Karpas-422 (cell line): ENCODE results near the gene UBR1. TPM values are rescaled to one million over a fixed set of nuclear protein-coding genes. Genes with fewer than 3 reads are reported as not detected.

ENCODE experiments used
- DNase-seq: peaks from one replicate; pipeline ENCODE4 v3.0.0-alpha.2; 2015
- H2AFZ ChIP-seq: fragments of 200-600 bp; sonication (generic); 2 replicates; pipeline ENCODE4 v1.6.1; 2014; ENCODE audit warnings: antibody characterized with exemption, low read length, mixed read lengths
- H3K27ac ChIP-seq: fragments of 200-600 bp; sonication (generic); 2 replicates; pipeline ENCODE4 v1.5.1; 2014; ENCODE audit warnings: mild to moderate bottlenecking, low read length, moderate library complexity
- H3K27me3 ChIP-seq: fragments of 200-600 bp; sonication (generic); 2 replicates; pipeline ENCODE4 v1.6.1; 2014; ENCODE audit warnings: low read length, mixed read lengths
- H3K36me3 ChIP-seq: fragments of 200-600 bp; sonication (generic); 2 replicates; pipeline ENCODE4 v1.6.1; 2014; ENCODE audit warnings: low read length, mixed read lengths; ENCODE audit not compliant: insufficient read depth
- H3K4me1 ChIP-seq: fragments of 200-600 bp; sonication (generic); 2 replicates; pipeline ENCODE4 v1.6.1; 2014; ENCODE audit warnings: mild to moderate bottlenecking, low read length, mixed read lengths
- H3K4me2 ChIP-seq: fragments of 200-600 bp; sonication (generic); 2 replicates; pipeline ENCODE4 v1.6.1; 2014; ENCODE audit warnings: low read length, low read depth, mild to moderate bottlenecking; ENCODE audit not compliant: poor library complexity, severe bottlenecking
- H3K4me3 ChIP-seq: fragments of 200-600 bp; sonication (generic); 2 replicates; pipeline ENCODE4 v1.5.1; 2014; ENCODE audit warnings: mild to moderate bottlenecking, antibody characterized with exemption, low read length, mixed read lengths
- H3K79me2 ChIP-seq: fragments of 200-600 bp; sonication (generic); 2 replicates; pipeline ENCODE4 v1.6.1; 2014; ENCODE audit warnings: mild to moderate bottlenecking, low read length, mixed read lengths
- H3K9ac ChIP-seq: fragments of 200-600 bp; sonication (generic); 2 replicates; pipeline ENCODE4 v1.6.0; 2014; ENCODE audit warnings: low read length
- H3K9me2 ChIP-seq: fragments of 200-600 bp; sonication (generic), shearing (Covaris generic); replicated peaks from 2 replicates; pipeline ENCODE4 v1.6.0; 2014; ENCODE audit warnings: mild to moderate bottlenecking, low read length, moderate library complexity; ENCODE audit not compliant: insufficient read depth
- H3K9me3 ChIP-seq: fragments of 300-700, 200-600 bp; sonication (generic); 2 replicates; pipeline ENCODE4 v1.6.1; 2014; ENCODE audit warnings: low read length, mixed read lengths
- H4K20me1 ChIP-seq: fragments of 200-600 bp; sonication (generic); 2 replicates; pipeline ENCODE4 v1.6.1; 2014; ENCODE audit warnings: mild to moderate bottlenecking, antibody characterized with exemption, low read length, low read depth; ENCODE audit not compliant: insufficient read depth
- total RNA-seq: library from RNA; depleted of rRNA; stranded (reverse); fragments of >200 nt; shearing (Covaris generic); gene quantifications from 2 replicates; pipeline ENCODE4 v1.2.3, GENCODE V29; 2014; ENCODE audit warnings: low replicate concordance

The UBR1 gene
- total RNA-seq, 1 experiment from 2014 or later, result 56.0 TPM

DNA sequence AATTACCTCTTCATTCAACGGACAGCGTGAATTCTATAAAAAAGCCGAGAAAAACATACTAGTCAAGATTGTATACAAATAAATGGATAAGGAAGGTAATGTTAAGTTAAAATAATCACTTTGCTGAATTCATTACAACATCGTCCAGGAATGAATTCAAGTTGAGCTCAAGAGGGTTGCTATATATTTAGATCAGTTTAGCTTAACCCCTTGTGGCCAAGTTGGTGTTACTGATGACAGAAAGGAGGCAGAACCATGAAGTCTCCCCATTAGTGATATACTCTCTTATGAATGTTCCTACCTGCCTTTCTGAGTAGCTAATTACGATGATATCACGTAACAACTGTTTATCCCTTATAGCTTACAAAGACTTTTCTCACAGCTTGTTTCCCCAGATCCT lies 34.9 kb downstream of the UBR1 start:
- no peaks in the 10 kb centered on the region for H4K20me1 ChIP-seq
- no peaks in the 10 kb centered on the region for H3K9me2 ChIP-seq
- peaks cover 60% of the 10 kb centered on the region for H3K36me3 ChIP-seq
- no peak for DNase-seq
- H2AFZ ChIP-seq, result no peak overlapping the region
- no peak overlapping the region for H3K4me3 ChIP-seq
- peaks cover 20% of the 10 kb centered on the region for H3K79me2 ChIP-seq
- no peaks in the 10 kb centered on the region for H3K9me3 ChIP-seq
- H3K9ac ChIP-seq, result no peak overlapping the region
- no peak overlapping the region for H3K27ac ChIP-seq
- H3K27me3 ChIP-seq, result no peaks in the 10 kb centered on the region
- H3K4me2 ChIP-seq, result no peak overlapping the region
- no peaks in the 10 kb centered on the region for H3K4me1 ChIP-seq

DNA sequence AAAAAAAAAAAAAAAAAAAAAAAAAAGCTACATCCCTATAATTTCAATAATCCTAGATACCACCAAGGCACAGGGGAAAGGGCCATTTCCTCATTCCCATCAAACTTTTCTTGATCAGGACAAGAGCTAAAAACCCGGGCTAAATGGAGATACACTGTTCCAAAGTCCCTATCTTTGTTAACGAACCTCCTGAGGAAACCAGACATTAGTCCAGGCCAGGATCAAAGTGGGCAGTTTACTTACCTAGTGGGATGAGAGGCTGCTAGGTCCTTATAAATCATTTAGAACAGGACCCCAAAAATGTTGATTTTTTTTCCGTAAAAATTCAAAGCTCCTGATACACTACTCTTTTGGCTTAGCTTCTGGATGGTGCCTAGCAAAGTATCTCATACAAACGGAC lies 35.6 kb downstream of the UBR1 start:
- Histone ChIP-seq H3K9me3 (no peaks in the 10 kb centered on the region), H3K4me3 (no peak overlapping the region), H2AFZ (no peak overlapping the region), H3K79me2 (peaks cover 20% of the 10 kb centered on the region), H3K9me2 (no peaks in the 10 kb centered on the region), H3K36me3 (peaks cover 60% of the 10 kb centered on the region), H4K20me1 (no peaks in the 10 kb centered on the region), H3K27ac (no peak overlapping the region), H3K9ac (no peak overlapping the region), H3K4me1 (no peaks in the 10 kb centered on the region), H3K4me2 (no peak overlapping the region), H3K27me3 (no peaks in the 10 kb centered on the region)
- no peak for DNase-seq

DNA sequence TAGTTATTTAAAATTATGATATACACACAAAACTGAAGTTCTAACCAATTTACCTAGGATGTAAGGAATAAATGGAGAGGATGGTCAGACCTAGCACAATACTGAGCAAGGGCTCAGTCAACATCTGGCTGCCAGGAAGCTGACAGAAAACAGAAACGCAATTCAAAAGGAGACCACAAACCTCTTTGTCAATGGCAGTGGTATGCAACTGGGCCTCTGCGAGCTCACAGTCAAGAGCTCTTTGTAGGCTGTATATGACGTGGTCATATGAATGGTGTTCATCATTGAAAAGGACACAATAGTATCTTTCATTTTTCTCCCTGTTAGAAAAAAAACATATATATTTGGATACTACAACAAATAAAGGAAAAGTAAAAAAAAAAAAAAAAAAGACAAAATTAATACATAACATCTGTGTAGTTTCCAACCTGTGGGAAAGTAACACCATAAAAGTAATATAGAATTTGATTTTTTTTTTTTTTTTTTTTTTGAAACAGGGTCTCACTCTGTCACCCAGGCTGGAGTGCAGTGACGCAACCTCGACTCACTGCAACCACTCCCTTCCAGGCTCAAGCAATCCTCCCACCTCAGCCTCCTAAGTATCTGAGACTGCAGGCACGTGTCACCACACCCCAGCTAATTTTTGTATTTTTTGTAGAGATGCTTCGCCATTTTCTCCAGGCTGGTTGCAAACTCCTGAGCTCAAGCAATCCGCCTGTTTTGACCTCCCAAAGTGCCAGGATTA lies 37.9 kb downstream of the UBR1 start:
- no peaks in the 10 kb centered on the region for H3K4me1 ChIP-seq
- H3K9ac ChIP-seq, result no peak overlapping the region
- peaks cover 48% of the 10 kb centered on the region for H3K36me3 ChIP-seq
- H4K20me1 ChIP-seq, result no peaks in the 10 kb centered on the region
- H3K27ac ChIP-seq, result no peak overlapping the region
- DNase-seq, result no peak
- H3K9me2 ChIP-seq, result no peaks in the 10 kb centered on the region
- no peaks in the 10 kb centered on the region for H3K9me3 ChIP-seq
- no peak overlapping the region for H3K4me2 ChIP-seq
- H3K27me3 ChIP-seq, result no peaks in the 10 kb centered on the region
- no peak overlapping the region for H2AFZ ChIP-seq
- no peak overlapping the region for H3K4me3 ChIP-seq
- H3K79me2 ChIP-seq, result peaks cover 20% of the 10 kb centered on the region

DNA sequence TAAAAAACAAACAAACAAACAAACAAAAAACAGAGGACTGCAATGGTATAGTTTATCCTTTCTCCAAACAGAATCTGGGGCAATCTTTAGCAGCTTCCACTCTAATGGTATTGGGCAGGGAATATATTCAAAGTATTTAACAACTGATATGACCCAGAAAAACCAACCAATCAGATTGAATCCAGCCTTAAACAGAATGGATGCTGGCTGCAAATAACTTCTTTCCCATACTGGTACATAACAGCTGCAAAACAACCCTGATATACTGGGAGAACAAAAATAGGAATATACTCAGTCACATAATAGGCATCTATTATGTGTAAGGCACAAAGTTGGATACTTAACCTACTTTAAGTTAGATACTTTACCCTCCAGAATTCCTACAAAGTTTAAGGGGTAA lies 49.1 kb downstream of the UBR1 start:
- Histone ChIP-seq H3K4me3 (no peak overlapping the region), H3K9me2 (no peaks in the 10 kb centered on the region), H3K36me3 (peaks cover 36% of the 10 kb centered on the region), H3K79me2 (peaks cover 4% of the 10 kb centered on the region), H2AFZ (no peak overlapping the region), H3K4me1 (peaks cover 1% of the 10 kb centered on the region; the same call in 1 of the 2 replicates), H4K20me1 (no peaks in the 10 kb centered on the region), H3K27me3 (no peaks in the 10 kb centered on the region), H3K4me2 (no peak overlapping the region), H3K9ac (no peak overlapping the region), H3K9me3 (no peaks in the 10 kb centered on the region), H3K27ac (no peak overlapping the region)
- no peak for DNase-seq

DNA sequence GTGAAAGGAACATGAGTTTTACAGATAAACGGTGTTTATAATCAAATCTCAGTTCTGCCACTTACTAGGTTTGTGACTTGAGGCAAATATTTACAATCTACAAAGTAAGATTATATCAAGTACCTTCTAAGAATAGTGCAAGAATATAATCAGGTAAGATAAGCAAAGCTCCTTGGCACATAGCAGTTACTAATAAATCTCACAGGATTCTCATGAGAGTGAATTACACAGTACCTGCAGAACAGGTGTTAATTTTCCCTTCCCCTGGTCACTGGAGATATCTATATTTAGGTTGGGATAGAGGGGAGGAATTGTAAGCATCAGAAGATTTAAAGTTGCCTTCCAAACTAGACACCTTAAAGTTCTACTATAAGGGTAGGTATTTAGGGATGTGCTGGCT lies 53.0 kb downstream of the UBR1 start:
- no peak for DNase-seq
- no peak overlapping the region for H3K4me3 ChIP-seq
- no peaks in the 10 kb centered on the region for H3K9me2 ChIP-seq
- no peaks in the 10 kb centered on the region for H3K9me3 ChIP-seq
- H3K36me3 ChIP-seq, result peaks cover 43% of the 10 kb centered on the region
- H3K27me3 ChIP-seq, result no peaks in the 10 kb centered on the region
- peaks cover 21% of the 10 kb centered on the region for H3K79me2 ChIP-seq
- H3K4me2 ChIP-seq, result no peak overlapping the region
- no peak overlapping the region for H2AFZ ChIP-seq
- peaks cover 3% of the 10 kb centered on the region; the same call in 1 of the 2 replicates for H3K4me1 ChIP-seq
- no peaks in the 10 kb centered on the region for H4K20me1 ChIP-seq
- no peak overlapping the region for H3K27ac ChIP-seq
- no peak overlapping the region for H3K9ac ChIP-seq

DNA sequence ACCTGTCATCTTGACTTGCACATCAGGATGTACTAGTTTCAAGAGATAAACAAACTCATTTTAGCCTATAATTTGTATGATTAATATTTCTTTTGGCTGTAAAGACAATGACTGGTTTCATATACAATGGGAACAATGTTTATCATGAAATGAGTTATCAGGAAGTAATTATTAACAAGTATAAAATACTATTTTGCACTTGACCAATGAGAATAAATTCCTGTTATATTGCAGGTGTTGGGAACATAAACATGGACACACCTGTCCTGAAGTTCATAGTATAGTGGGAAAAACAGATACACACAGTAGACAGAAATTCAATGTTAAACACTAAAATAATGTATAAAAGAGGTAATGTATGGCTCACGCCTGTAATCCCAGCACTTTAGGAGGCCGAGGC lies 56.9 kb downstream of the UBR1 start:
- Histone ChIP-seq H4K20me1 (no peaks in the 10 kb centered on the region), H3K9me3 (no peaks in the 10 kb centered on the region), H3K36me3 (peaks cover 51% of the 10 kb centered on the region), H3K79me2 (peaks cover 20% of the 10 kb centered on the region), H3K9ac (no peak overlapping the region), H3K4me3 (no peak overlapping the region), H3K4me2 (no peak overlapping the region), H3K9me2 (no peaks in the 10 kb centered on the region), H3K27me3 (no peaks in the 10 kb centered on the region), H3K4me1 (peaks cover 10% of the 10 kb centered on the region), H3K27ac (no peak overlapping the region), H2AFZ (no peak overlapping the region)
- DNase-seq, result no peak

DNA sequence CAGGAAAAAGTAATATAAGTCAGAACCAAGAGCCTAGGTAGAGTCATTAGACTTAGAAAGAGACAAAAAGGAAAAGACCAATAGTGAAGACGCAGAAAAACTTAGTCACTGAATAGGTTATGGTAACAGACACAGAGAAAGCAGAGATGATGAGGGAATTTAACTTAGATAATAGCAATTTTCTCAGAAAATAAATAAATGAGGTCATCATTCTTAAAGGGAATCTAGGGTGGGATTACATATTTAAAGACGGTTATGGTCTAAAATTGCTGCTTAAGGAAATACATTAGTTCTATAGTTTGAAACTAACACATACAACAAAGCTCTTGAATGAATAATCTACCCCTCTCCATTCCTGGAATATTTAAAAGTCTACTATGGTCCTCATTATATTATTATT lies 59.4 kb downstream of the UBR1 start:
- no peaks in the 10 kb centered on the region for H3K9me3 ChIP-seq
- H2AFZ ChIP-seq, result no peak overlapping the region
- no peak overlapping the region for H3K4me3 ChIP-seq
- no peaks in the 10 kb centered on the region for H4K20me1 ChIP-seq
- DNase-seq, result no peak
- no peak overlapping the region for H3K27ac ChIP-seq
- no peak overlapping the region for H3K9ac ChIP-seq
- H3K4me1 ChIP-seq, result peaks cover 7% of the 10 kb centered on the region
- no peak overlapping the region for H3K4me2 ChIP-seq
- peaks cover 31% of the 10 kb centered on the region for H3K79me2 ChIP-seq
- peaks cover 58% of the 10 kb centered on the region for H3K36me3 ChIP-seq
- H3K9me2 ChIP-seq, result no peaks in the 10 kb centered on the region
- H3K27me3 ChIP-seq, result no peaks in the 10 kb centered on the region

DNA sequence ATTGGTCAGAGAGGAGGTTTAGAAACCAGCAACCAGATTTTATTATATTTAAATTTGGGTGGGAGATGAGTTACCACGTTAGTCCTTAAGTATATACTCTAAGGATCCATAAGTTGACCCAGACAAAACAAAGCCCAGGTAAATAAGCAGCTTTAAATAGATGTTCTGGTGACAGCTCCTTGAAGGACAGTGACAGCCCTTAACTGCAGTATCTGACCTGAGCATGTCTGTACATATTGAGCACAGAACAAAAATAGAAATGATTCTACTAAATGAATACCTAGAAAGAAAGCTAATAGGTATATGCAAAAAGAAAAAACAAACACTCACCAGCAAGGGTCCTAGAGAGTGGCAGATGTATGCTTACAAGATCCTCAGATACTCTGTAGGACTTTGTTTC lies 63.0 kb downstream of the UBR1 start:
- Histone ChIP-seq H3K9me2 (no peaks in the 10 kb centered on the region), H3K27ac (no peak overlapping the region), H3K9ac (no peak overlapping the region), H3K9me3 (no peaks in the 10 kb centered on the region), H3K36me3 (peaks cover 50% of the 10 kb centered on the region), H2AFZ (no peak overlapping the region), H3K79me2 (peaks cover 21% of the 10 kb centered on the region), H3K27me3 (no peaks in the 10 kb centered on the region), H3K4me2 (no peak overlapping the region), H4K20me1 (no peaks in the 10 kb centered on the region), H3K4me3 (no peak overlapping the region), H3K4me1 (peaks cover 7% of the 10 kb centered on the region)
- DNase-seq, result no peak
